H9 (cell line): ENCODE data around the gene SATB1. TPM values are rescaled to one million over a fixed set of nuclear protein-coding genes. Genes with fewer than 3 reads are reported as not detected.
A peak's percentile ranks its signal among the peaks of the same experiment; 100 is the strongest.

ENCODE experiments used
- DNase-seq: peaks from one replicate; pipeline ENCODE4 v3.0.0-alpha.2; 2017
- H2AFZ ChIP-seq: one replicate; pipeline ENCODE4 v1.6.1; 2013; ENCODE audit warnings: mild to moderate bottlenecking, low read length, control low read depth, moderate library complexity
- H2AK5ac ChIP-seq: 2 replicates; pipeline ENCODE4 v1.6.1; 2013; ENCODE audit warnings: low read length, control low read depth, mixed read lengths; ENCODE audit not compliant: insufficient read length
- H2BK120ac ChIP-seq: one replicate; pipeline ENCODE4 v1.6.1; 2013; ENCODE audit warnings: low read depth, mild to moderate bottlenecking, low read length, control low read depth, inconsistent platforms; ENCODE audit not compliant: poor library complexity, severe bottlenecking
- H2BK12ac ChIP-seq: 2 replicates; pipeline ENCODE4 v1.6.1; 2013; ENCODE audit warnings: low read length, control low read depth, mixed read lengths, low read depth; ENCODE audit not compliant: insufficient read length
- H2BK15ac ChIP-seq: 2 replicates; pipeline ENCODE4 v1.6.1; 2013; ENCODE audit warnings: low read depth, low read length, control low read depth
- H2BK20ac ChIP-seq: one replicate; pipeline ENCODE4 v1.6.1; 2013; ENCODE audit warnings: low read depth, mild to moderate bottlenecking, low read length, control low read depth, inconsistent platforms; ENCODE audit not compliant: poor library complexity, severe bottlenecking
- H2BK5ac ChIP-seq: 2 replicates; pipeline ENCODE4 v1.6.1; 2013; ENCODE audit warnings: low read length, control low read depth, mixed read lengths; ENCODE audit not compliant: insufficient read length
- H3K14ac ChIP-seq: 2 replicates; pipeline ENCODE4 v1.6.1; 2013; ENCODE audit warnings: low read length, control low read depth; ENCODE audit not compliant: insufficient read depth
- H3K18ac ChIP-seq: 2 replicates; pipeline ENCODE4 v1.6.1; 2013; ENCODE audit warnings: low read depth, mild to moderate bottlenecking, mixed read lengths, low read length, control low read depth; ENCODE audit not compliant: insufficient read length
- H3K23ac ChIP-seq: 2 replicates; pipeline ENCODE4 v1.6.1; 2013; ENCODE audit warnings: low read length, control low read depth, mixed read lengths, low read depth; ENCODE audit not compliant: insufficient read length
- H3K23me2 ChIP-seq: 2 replicates; pipeline ENCODE4 v1.6.1; 2013; ENCODE audit warnings: low read depth, mild to moderate bottlenecking, mixed read lengths, low read length, control low read depth; ENCODE audit not compliant: insufficient read length, poor library complexity, severe bottlenecking
- H3K27ac ChIP-seq: 2 replicates; pipeline ENCODE4 v1.5.1; 2013; ENCODE audit warnings: low read length, control low read depth, mixed read lengths, low read depth; ENCODE audit not compliant: insufficient read length
- H3K27me3 ChIP-seq: 2 replicates; pipeline ENCODE4 v1.6.1; 2013; ENCODE audit warnings: low read length, control low read depth, inconsistent platforms; ENCODE audit not compliant: insufficient read depth
- H3K4ac ChIP-seq: 2 replicates; pipeline ENCODE4 v1.6.1; 2013; ENCODE audit warnings: low read depth, mild to moderate bottlenecking, control low read depth, inconsistent platforms, low read length, moderate library complexity
- H3K4me1 ChIP-seq: 2 replicates; pipeline ENCODE4 v1.6.1; 2013; ENCODE audit warnings: low read length, control low read depth, inconsistent platforms; ENCODE audit not compliant: insufficient read depth
- H3K4me2 ChIP-seq: 2 replicates; pipeline ENCODE4 v1.6.1; 2013; ENCODE audit warnings: low read length, control low read depth, mixed read lengths; ENCODE audit not compliant: insufficient read length, insufficient read depth
- H3K56ac ChIP-seq: 2 replicates; pipeline ENCODE4 v1.6.1; 2013; ENCODE audit warnings: low read depth, mild to moderate bottlenecking, mixed read lengths, low read length, control low read depth; ENCODE audit not compliant: insufficient read length
- H3K79me1 ChIP-seq: 2 replicates; pipeline ENCODE4 v1.6.1; 2013; ENCODE audit warnings: low read depth, mild to moderate bottlenecking, moderate library complexity, low read length, control low read depth, inconsistent platforms; ENCODE audit not compliant: insufficient read depth, poor library complexity, severe bottlenecking
- H3K79me2 ChIP-seq: 2 replicates; pipeline ENCODE4 v1.6.1; 2013; ENCODE audit warnings: low read length, control low read depth, inconsistent platforms; ENCODE audit not compliant: insufficient read depth
- H3K9ac ChIP-seq: 2 replicates; pipeline ENCODE4 v1.6.1; 2013; ENCODE audit warnings: low read length, control low read depth, mixed read lengths; ENCODE audit not compliant: insufficient read length; ENCODE audit errors: extremely low read depth
- H3K9me3 ChIP-seq: one replicate; pipeline ENCODE4 v1.6.1; 2013; ENCODE audit warnings: low read depth, low read length, inconsistent platforms; ENCODE audit not compliant: control insufficient read depth
- H3T11ph ChIP-seq: one replicate; pipeline ENCODE4 v1.6.1; 2013; ENCODE audit warnings: mild to moderate bottlenecking, low read length, control low read depth, inconsistent platforms
- H4K20me1 ChIP-seq: one replicate; pipeline ENCODE4 v1.6.1; 2013; ENCODE audit not compliant: control insufficient read depth, insufficient read length, insufficient read depth
- H4K5ac ChIP-seq: 2 replicates; pipeline ENCODE4 v1.6.1; 2013; ENCODE audit warnings: low read depth, mild to moderate bottlenecking, mixed read lengths, low read length, control low read depth; ENCODE audit not compliant: insufficient read length
- H4K8ac ChIP-seq: replicated peaks from 2 replicates; pipeline ENCODE4 v1.6.1; 2013; ENCODE audit warnings: low read length, control low read depth, mixed read lengths, low read depth; ENCODE audit not compliant: insufficient read length
- H4K91ac ChIP-seq: 2 replicates; pipeline ENCODE4 v1.6.1; 2013; ENCODE audit warnings: low read depth, mild to moderate bottlenecking, moderate library complexity, mixed read lengths, low read length, control low read depth; ENCODE audit not compliant: insufficient read length
- H3K27ac Mint-ChIP-seq, 3 experiments: 2 replicates in 2 of 3; 3 replicates in 1 of 3; pipeline ENCODE4 v1.8.0; 2020 to 2021; ENCODE audit warnings: mixed read lengths in 3 of 3, mild to moderate bottlenecking in 1 of 3, moderate library complexity in 1 of 3
- H3K27me3 Mint-ChIP-seq: 2 replicates; pipeline ENCODE4 v1.8.0; 2021; ENCODE audit warnings: low read depth, mild to moderate bottlenecking, moderate library complexity, mixed read lengths
- H3K36me3 Mint-ChIP-seq, 3 experiments: 2 replicates in 2 of 3; 3 replicates in 1 of 3; pipeline ENCODE4 v1.8.0; 2020 to 2021; ENCODE audit warnings: low read depth in 3 of 3, mixed read lengths in 3 of 3; ENCODE audit not compliant: insufficient read depth in 1 of 3
- H3K4me1 Mint-ChIP-seq, 2 experiments: 2 replicates each; pipeline ENCODE4 v1.8.0; 2020; ENCODE audit warnings: mixed read lengths in 2 of 2
- H3K4me3 Mint-ChIP-seq, 2 experiments: 2 replicates in 1 of 2; 3 replicates in 1 of 2; pipeline ENCODE4 v1.8.0; 2020 to 2021; ENCODE audit warnings: mild to moderate bottlenecking in 2 of 2, mixed read lengths in 2 of 2, moderate library complexity in 1 of 2
- H3K9me3 Mint-ChIP-seq, 2 experiments: 2 replicates in 1 of 2; 3 replicates in 1 of 2; pipeline ENCODE4 v1.8.0; 2020; ENCODE audit warnings: mild to moderate bottlenecking in 2 of 2, mixed read lengths in 2 of 2, moderate library complexity in 1 of 2
- WGBS: extraction: QIAGEN DNeasy Blood & Tissue Kit; methylation state at CpG from one replicate; pipeline ENCODE4 v1.1.7; 2013; ENCODE audit warnings: missing lambda C conversion rate, low lambda C conversion rate, mixed read lengths; ENCODE audit not compliant: insufficient read length; ENCODE audit errors: extremely low coverage; 5-methylcytosine and 5-hydroxymethylcytosine counted together
- total RNA-seq: library from RNA; stranded (reverse); gene quantifications from 2 replicates; pipeline ENCODE4 v1.2.1, GENCODE V29; 2021
- TF ChIP-seq, protein P1 (sequence below): fragments of 200-600 bp; sonication (generic); conservative IDR thresholded peaks from 3 replicates; pipeline ENCODE4 v1.8.0; 2021; ENCODE audit warnings: antibody characterized with exemption, mild to moderate bottlenecking

SATB1 gene
- total RNA-seq, 1 experiment from 2014 or later, result 30.7 TPM

DNA sequence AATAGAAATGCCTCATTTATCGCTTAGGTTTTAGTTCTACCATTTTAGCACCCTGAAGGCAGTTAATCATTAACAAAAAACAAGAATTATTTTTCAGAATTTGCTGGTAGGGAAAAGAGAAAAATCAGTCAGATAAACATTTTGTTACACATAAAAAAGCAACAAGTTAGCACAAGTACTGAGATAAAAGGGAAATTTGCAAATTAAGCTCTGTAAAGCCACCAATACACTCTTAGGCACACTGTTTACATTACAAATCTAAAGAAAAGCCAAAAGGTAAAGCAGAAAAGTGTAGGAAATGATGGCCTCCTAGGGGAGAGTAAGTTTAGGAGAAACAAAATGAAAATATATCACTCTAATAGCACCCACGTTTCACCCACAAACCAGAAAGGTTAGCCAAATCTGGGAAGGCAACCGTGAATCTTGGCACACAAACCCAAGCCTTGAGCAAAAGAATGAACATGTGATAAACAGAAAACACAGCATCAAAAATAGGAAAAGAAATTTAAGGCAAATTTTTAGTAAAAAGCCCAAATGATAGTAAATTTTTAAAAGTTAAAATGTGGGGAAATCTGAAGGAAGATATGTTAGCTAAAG lies 1.6 kb upstream of the SATB1 start:
- Mint-ChIP-seq H3K9me3 (no peaks in the 10 kb centered on the region; a peak in 1 of 5 replicates), H3K27me3 (no peaks in the 10 kb centered on the region), H3K36me3 (no peaks in the 10 kb centered on the region), H3K27ac (no peak overlapping the region), H3K4me3 (peak overlapping the region; percentile 88 to 98), H3K4me1 (peaks cover 27 to 29% of the 10 kb centered on the region in 2 experiments)
- Histone ChIP-seq H3K27me3 (no peaks in the 10 kb centered on the region), H3K79me2 (peaks cover 1% of the 10 kb centered on the region; the same call in 1 of the 2 replicates), H2BK15ac (no peak overlapping the region), H3K18ac (no peak overlapping the region), H4K5ac (no peak overlapping the region), H2BK12ac (no peak overlapping the region), H3K9me3 (no peaks in the 10 kb centered on the region), H3K14ac (no peak overlapping the region), H3K79me1 (no peaks in the 10 kb centered on the region), H4K91ac (no peak overlapping the region), H3K23ac (no peak overlapping the region), H3K27ac (no peak overlapping the region), H2AFZ (no peak overlapping the region), H3K56ac (no peak overlapping the region), H2BK20ac (no peak overlapping the region), H4K8ac (no peak overlapping the region), H3K4me1 (peaks cover 2% of the 10 kb centered on the region; the same call in 1 of the 2 replicates), H3K4me2 (peak overlapping the region; percentile 86), H3K23me2 (peaks cover 13% of the 10 kb centered on the region), H2AK5ac (no peak overlapping the region), H2BK120ac (no peak overlapping the region), H3K9ac (no peak overlapping the region), H2BK5ac (no peak overlapping the region), H3T11ph (no peak overlapping the region), H3K4ac (no peak overlapping the region), H4K20me1 (no peaks in the 10 kb centered on the region)
- no CpG with 5 or more reads among the region's 3 CpGs for WGBS
- TF ChIP-seq, protein P1, sequence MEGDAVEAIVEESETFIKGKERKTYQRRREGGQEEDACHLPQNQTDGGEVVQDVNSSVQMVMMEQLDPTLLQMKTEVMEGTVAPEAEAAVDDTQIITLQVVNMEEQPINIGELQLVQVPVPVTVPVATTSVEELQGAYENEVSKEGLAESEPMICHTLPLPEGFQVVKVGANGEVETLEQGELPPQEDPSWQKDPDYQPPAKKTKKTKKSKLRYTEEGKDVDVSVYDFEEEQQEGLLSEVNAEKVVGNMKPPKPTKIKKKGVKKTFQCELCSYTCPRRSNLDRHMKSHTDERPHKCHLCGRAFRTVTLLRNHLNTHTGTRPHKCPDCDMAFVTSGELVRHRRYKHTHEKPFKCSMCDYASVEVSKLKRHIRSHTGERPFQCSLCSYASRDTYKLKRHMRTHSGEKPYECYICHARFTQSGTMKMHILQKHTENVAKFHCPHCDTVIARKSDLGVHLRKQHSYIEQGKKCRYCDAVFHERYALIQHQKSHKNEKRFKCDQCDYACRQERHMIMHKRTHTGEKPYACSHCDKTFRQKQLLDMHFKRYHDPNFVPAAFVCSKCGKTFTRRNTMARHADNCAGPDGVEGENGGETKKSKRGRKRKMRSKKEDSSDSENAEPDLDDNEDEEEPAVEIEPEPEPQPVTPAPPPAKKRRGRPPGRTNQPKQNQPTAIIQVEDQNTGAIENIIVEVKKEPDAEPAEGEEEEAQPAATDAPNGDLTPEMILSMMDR, result no peak
- DNase-seq, result no peak
